Left lobe of liver (tissue), 2 donors: ENCODE data around the gene RNF157. TPM values are rescaled to one million over a fixed set of nuclear protein-coding genes. Genes with fewer than 3 reads are reported as not detected.
A peak's percentile ranks its signal among the peaks of the same experiment; 100 is the strongest.
"Not testable (repeated sequence)": the region's sequence is repeated elsewhere in the genome, so short reads cannot be mapped to it uniquely, and the experiment has no call there.

Experiments
- ATAC-seq: fragments of 200-7000 bp; cut with Tn5 transposase; one replicate; pipeline ENCODE4 v1.9.1; 2020; ENCODE audit warnings: mild to moderate bottlenecking, moderate library complexity
- DNase-seq: peaks from one replicate; pipeline ENCODE4 v3.0.0-alpha.2; 2020; ENCODE audit warnings: low spot score
- total RNA-seq: library from RNA; stranded (reverse); gene quantifications from one replicate; pipeline ENCODE4 v1.2.1, GENCODE V29; 2021
- donor health status: DM: no; HTN: no; CAD: no; lungs with moderate emphysema.
- donor health status: DM: no; HTN: yes; CAD: no.

RNF157 gene
- total RNA-seq, 1 donor from 2014 or later = 12.4 TPM

DNA sequence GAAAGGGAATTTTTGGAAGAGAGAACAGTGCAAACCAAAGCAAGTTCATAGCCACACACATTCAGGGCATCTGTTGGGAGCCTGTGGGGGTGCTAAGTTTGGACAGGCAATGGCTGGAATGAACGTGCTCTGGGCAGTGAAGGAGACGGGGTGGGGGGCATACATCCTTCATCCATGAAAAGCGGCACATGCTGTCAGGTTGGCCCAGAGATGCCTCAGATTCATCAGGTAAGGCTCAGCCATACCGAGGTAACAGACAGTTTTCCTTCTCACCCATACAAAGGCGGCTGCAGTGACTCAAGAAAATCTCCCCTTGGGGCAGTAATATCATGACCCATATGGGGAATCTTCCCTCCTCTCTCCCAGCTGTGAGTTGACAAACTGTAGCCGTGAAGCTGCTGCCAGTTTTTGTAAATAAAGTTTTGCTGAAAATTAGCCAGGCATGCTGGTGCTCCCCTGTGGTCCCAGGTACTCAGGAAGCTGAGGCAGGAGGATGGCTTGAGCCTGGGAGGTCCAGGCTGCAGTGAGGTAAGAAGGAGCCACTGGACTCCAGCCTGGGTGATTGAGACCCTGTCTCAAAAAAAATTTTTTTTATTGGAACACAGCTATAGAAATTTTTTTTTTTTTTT lies 15.6 kb upstream of the RNF157 start:
- ATAC-seq = no peak
- DNase-seq = no peak

DNA sequence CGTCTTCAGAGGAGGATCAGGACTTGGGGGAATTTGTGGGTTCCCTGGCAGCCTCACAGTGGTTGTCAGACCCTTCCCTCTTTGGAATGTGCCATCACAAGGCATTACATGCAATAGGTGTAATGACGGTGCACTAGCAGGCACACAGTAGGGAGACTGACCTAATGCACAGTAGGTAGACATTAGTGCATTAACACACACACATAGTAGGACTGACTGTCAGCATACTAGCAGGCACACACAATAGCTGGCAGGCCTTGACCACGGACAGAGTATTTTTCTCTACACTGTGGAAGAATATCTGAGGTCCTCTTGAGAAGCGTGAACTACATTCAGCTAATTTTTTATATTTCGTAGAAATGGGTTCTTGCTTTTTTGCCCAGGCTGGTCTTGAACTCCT lies 14.0 kb upstream of the RNF157 start:
- DNase-seq (no peak), ATAC-seq (no peak)

DNA sequence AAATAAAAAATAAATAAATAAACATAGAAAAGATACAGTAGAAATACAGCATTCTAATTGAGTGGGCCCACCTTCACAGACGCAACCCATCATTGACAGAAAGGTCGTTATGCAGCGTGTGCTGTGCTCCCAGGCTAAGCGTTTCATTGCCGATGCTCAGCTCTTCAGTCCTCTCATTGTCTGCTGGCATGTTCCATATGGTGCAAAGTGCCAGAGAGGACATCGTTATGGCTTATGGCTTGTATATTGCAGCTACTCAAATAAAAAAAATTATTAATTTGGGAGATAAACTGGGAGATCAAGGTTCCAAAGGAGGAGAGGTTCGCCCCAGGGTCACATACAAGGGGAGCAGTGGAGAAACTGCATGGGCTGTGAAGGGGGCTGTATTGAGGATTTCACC lies 13.5 kb upstream of the RNF157 start:
- DNase-seq (no peak), ATAC-seq (no peak)

DNA sequence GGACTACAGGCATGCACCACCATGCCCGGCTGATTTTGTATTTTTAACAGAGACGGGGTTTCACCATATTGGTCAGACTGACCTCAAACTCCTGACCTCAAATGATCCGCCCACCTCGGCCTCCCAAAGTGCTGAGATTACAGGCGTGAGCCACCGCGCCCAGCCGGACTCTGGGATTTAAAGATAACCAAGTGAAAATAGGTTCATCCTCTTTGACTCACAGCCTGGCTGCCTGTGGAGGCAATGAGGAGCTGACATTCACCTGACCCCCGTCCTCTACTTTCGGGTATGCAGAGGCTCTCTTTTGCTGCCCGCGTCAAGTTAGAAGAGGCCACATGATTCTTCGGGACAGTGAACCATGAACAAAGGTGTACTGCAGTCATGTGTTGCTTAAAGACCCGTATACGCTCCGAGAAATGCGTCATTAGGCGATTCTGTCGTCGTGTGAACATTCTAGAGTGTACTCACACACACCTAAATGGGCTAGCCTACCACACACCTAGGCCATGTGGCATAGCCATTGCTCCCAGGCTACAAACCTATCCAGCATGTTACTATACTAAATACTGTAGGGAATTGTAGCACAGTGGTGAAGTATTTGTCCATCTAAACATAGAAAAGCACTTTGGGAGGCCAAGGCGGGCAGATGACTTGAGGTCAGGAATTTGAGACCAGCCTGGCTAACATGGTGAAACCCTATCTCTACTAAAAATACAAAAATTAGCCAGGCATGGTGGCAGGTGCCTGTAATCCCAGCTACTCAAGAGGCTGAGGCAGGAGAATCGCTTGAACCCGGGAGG lies 12.9 kb upstream of the RNF157 start:
- ATAC-seq, DNase-seq: not testable (repeated sequence)

DNA sequence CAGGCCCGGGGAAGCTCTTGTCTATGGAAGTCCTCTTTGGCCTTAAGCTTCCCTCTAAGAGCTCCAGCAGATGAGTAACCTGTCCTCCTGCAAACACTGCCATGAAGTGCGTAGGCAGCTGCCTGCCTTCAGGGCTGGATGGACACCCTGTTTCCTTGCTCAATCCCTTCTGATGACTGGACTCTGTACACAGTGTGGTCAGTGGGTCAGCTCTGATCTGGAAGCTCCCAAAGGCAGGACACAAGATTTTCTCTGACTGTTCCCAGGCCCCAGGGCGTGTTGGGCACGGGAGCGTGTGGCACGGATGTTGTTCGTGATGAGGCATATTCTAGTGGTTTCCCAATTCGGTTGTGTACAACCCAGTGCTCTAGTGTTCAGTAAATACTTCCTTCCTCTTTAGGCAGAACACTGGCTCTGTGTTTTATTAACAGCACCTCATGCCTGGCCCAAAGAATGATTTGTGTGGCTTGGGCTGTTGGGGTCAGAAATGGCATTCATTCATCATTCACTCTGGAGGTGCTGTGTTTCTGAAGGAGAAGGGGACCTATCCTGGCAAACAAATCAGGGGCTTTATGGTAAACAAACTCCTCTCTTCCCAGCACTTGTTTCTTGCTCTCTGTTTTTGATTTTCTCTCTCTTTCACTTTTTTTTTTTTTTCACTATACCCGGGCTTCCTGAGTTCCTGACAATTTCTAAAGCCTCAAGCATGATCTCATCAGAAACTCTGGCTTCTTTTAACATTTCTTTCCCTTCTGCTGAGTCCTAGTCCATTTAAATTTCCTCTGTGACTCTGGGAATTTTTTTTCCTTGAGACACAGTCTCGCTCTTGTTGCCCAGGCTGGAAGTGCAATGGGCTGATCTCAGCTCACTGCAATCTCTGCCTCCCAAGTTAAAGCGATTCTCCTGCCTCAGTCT lies 12.0 kb upstream of the RNF157 start:
- ATAC-seq (peak; percentile 86), DNase-seq (peak; percentile 96)

DNA sequence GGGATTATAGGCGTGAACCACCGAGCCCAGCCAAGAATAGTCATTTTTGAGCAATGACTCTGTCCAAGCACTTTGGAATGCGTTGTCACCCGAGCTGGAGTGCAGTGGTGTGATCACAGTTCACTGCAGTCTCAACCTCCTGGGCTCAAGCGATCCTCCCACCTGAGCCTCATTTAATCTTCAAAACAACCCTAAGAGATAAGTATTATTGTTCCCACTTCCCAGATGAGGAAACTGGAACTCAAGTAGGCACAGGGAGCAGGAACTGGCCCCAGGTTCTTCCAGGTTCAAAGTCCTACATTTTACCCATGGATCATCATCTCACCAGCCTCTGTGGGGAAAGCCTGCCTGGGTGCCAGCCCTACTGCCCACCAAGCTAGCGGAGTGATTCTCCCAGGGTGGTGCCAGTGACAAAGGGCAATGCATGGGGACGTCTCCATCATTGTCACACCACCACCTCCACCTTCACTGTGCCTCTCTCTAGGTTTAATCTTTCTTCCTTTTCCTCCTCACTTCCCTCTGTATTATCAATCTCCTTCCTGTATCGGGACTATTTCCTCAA lies 11.3 kb upstream of the RNF157 start:
- ATAC-seq (peak; percentile 2), DNase-seq (no peak)

DNA sequence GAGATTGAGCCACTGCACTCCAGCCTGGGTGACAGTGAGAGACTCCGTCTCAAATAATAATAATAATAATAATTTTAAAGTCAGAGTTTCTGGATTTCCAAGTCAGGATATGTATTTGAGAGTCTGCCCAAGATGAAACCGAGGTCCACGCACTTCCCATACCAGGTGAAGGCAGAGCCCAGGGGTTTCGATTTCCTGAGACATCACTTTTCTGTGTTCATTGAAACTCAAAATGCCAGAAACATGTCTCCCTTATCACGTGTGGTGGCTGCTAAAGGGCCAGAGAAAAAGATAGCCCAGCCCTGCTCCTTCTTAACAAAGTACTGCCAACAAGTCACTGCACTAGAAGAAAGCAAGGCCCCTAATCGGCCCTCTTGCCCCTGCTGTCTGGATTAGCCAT lies 9.8 kb upstream of the RNF157 start:
- ATAC-seq (no peak), DNase-seq (no peak)

DNA sequence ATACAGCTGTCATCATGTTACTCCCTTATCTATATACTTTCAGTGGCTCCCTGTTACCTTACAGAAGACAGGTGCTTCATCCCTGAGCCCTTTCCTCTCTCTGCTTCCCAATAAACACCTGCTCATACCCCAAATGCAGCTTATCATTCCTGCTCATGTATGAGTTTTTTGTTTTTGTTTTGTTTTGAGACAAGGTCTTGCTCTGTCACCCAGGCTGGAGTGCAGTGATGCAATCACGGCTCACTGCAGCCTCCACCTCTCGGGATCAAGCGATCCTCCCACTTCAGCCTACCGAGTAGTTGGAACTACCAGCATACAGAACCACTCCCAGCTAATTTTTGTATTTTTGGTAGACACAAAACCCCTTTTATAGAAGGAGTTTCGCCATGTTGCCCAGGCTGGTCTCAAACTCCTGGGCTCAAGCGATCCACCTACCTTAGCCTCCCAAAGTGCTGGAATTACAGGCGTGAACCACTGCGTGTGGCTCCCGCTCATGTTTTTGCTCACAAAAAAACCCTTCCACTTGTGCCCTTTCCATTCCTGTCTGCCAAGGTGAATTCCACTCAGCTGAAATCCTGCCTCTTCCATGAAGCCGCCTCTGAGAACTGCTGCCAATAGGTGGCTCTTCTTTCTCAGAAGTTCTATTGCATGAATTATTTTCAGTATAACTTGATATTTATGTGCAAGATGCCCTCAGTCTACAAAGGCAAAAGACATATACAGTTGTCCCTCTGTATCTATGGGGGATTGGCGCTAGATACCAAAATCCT lies 7.9 kb upstream of the RNF157 start:
- ATAC-seq (peak; percentile 25), DNase-seq (peak; percentile 59)

DNA sequence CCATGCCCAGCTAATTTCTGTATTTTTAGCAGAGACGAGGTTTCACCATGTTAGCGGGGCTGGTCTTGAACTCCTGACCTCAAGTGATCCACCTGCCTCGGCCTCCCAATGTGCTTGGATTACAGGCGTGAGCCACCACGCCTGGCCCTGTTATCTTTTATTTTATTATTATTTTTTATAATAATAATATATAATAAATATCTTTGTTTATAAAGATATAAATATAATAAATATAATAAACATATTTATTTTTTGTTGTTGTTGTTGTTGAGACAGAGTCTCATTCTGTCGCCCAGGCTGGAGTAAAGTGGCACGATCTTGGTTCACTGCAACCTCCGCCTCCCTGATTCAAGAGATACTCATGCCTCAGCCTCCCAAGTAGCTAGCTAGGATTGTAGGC lies 7.0 kb upstream of the RNF157 start:
- DNase-seq (peak; percentile 27), ATAC-seq (no peak)

DNA sequence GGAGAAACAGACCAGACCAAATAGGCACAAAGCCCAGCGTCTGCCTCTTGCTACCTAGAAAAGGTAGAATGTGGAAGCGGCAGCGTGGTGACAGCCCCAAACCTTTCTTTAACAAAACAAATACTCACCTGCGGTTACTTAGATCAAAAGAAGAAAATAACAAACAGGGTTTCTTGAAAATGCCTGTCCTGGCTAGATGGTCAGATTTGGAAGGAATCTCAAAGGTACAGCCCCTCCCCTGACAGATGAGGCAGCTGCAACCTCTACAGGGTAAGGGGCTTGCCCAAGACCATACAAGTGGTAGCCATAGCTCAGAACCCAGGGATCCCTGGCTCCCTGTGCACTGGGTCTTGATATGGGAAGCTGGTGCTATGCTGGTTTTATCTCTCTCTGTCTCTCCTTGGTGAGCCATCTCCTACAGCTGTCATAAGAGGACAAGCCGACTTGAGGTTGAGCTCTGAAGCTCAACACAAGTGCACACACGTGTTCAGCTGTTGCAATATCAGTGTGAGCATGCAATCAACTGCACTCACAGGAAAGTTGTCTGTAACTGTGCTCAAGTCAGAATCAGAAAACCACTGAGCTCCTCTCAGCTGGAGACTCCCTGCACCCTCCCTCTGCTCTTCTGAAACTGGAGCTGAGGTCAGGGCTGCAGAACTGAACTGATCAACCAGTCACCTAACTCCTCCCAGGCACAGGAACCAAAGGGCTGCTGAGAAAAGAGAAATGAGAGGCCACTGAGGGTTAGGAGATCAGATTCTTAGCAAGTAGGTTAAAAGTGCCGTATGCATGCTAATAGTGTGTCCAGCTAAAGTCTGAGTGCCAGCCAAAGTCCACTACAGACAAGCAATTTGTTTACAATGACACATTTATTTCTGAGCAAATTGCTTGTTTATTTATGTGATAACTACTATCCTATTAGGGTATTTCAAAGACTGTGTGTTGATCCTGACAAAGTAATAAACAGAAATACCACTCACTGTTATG lies 6.1 kb upstream of the RNF157 start:
- DNase-seq (peak; percentile 66), ATAC-seq (peak; percentile 81)

DNA sequence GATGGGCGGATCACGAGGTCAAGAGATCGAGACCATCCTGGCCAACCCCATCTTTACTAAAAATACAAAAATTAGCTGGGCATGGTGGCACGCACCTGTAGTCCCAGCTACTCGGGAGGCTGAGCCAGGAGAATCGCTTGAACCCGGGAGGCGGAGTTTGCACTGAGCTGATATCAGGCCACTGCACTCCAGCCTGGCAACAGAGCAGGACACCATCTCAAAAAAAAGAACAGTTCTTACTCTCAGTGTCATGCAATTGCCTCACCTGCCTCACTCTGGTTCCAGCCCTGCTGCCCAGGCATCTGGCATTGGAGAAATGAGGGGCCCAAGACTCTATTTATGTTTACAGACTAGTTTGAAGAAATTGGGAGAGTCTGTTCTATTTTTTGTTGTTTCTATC lies 4.4 kb upstream of the RNF157 start:
- not testable (repeated sequence) for ATAC-seq
- peak; percentile 33 for DNase-seq

DNA sequence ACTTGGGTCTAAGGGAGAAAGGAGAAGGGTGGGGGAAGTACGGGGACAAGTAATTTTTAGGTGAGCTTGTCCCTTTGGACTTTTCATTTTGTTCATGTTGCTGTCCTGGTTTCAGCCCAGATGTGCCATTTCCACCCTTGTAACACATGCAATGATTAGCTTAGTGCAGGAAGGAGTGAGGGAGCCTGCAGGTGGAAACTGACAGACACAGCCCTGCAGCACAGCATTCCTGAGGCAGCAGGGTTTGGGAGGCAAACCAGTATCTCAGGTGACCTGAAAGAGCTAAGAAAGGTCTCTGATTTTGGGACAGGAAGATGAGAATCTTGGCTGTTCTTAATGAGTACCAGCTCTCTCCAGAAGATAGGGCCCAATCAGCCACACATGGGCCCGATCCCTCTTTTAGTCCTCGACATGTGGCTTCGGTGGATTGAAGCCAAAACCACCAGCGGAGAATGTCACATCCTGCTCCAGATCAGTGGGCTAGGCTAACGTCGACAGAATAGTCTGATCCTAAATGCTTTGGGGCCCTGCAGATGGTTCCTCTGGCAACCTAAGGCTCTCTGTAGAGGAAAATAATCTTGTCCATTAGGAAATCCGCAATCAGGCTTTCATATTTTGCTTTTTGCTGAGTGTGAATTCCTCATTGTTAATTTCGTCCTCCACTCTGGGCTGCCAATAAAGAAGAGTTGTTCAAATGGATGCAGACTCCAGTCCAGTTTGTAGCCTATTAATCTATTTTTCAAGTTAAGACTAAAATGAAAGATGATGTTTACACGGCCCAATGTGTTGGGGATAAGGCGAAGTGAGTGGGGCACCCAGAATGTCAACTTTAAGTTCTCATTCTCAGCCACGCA lies 3.8 kb upstream of the RNF157 start:
- peak; percentile 39 for DNase-seq
- no peak for ATAC-seq

DNA sequence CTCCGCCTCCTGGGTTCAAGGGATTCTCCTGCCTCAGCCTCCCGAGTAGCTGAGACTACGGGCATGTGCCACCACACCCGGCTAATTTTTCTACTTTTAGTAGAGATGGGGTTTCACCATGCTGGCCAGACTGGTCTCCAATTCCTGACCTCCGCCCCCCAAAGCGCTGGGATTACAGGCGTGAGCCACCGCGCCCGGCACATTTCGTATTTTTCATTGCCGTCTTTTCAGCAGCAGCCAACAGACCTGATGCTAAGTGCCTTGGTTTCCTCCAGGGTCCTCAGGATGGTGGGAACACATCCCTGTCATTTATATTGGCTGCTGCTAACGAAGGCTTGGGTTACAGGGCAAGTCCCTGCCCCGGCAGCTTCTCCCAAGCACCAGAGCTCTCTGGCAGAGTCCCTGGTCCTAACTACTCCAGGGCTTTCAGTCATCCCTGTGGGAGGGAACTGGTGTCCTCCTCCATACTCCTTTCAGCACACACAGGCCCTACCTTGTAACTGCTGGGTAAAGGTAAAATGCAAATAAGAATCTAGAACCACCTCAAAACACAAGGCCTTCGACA lies 1.5 kb upstream of the RNF157 start:
- DNase-seq = peak; percentile 38
- ATAC-seq = no peak

DNA sequence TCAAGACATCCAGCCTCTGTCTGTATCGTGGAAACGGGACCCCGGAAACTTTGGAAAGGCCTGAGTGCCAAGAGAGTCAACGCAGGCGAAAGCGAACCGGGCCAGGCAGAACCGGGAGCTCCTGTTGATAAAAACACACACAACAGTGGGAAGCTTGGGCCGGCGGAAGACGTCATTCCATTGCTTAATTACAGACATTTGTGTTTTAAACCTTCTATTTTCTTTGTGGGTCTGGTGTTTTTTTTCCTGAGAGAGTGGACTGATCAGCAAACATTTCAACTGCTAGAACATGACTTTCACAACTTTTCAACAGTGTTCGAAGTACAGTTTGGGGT lies 878 bp upstream of the RNF157 start:
- DNase-seq (no peak), ATAC-seq (peak; percentile 35)

DNA sequence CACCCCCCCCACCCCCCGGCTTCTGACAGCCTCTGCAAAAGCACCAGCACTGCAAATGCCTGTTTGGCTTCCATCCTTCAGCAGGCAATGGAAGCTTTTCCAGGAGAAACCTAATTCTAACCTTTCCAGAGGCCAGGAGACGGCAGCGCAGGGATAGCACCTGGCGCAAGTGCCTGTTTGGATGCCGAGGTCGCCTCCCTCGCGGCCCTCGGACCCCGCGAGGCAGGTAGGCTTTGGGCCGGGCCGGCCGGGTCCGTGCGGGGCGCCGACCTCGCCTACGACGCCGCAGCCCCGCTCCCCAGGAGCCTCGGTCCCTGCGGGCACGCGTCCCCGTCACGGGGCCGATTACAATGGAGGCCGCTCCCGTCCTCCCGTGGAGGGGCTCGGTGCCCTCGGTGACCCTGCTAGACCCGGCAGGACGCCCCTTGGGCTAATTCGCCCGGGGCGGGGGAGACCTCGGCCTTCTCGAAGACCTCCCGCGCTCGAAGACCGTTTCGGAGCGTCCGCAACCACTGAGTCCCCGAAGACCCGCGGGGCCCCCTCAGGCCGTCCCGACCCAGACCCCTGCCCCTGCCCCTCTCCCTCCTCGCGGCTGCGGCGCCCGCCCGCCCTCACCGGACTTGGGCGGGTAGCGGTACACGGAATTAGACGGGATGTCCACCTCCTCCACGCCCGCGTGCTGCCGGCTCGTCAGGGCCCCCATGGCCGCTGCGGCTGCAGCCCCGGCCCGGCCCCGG lies 587 bp downstream of the RNF157 start:
- peak; percentile 2 for ATAC-seq
- no peak for DNase-seq

DNA sequence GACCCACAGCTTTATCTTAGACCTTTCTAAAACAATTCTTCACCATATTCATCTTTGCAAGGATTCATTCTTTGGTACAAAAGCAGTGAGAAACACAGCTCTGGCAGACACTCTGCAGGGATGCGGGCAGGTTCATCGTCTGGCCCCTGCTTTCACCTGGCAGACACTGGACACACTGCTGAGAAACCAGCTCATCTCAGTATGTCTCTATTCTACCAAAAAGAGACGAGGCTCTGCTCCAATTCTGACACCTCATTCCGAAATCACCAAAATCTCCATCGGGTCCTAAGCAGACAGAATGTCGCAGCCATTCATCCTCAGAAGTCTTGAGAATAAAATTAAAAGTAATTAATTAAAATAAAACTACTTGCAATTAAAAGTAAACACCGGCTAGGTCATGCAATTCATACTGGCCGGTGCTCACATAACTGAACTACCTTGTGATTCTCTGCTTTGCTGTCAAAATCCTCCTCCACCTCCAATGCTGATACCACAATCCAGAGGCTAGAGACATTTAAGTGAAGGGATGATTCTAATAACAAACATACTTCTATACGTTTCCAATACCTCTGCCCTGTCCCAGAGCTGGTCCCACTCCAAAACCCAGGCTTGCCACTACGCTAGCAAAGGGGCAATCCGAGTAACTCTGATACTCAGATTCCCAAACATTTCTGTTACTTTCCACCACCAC lies 1.3 kb downstream of the RNF157 start:
- ATAC-seq (peak; percentile 20), DNase-seq (no peak)

DNA sequence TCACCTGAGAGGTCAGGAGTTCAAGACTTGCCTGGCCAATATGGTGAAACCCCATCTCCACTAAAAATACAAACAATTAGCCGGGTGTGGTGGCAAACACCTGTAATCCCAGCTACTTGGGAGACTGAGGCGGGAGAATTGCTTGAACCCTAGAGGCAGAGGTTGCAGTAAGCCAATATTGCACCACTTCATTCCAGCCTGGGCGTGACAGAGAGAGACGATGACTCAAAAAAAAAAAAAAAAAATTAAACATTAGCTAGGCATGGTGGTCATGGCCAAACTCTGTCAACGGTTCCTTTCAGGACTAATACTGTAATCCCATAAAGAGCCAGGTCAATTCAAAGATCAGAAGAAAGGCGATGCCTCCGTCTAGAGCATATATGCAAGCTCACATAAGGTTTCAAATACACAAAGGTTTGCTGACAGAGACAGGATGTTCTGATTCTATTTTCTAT lies 2.4 kb downstream of the RNF157 start:
- no peak for DNase-seq
- peak; percentile 47 for ATAC-seq
